Spleen (tissue), 7 donors: ENCODE results near the gene ABTB2.

Source experiments
- CTCF ChIP-seq, 11 experiments: fragments of 200-600 bp in 7 of 11; fragments of 450-650 bp in 4 of 11; sonication (generic) in 4 of 11; IDR thresholded peaks in 8 of 11; conservative IDR thresholded peaks in 3 of 11; 1 replicate in 7 of 11; 2 replicates in 4 of 11; pipeline versions ENCODE4 v1.4.0 to v1.8.0; 2016 to 2021; ENCODE audit warnings: antibody characterized with exemption in 11 of 11, inconsistent platforms in 4 of 11, mild to moderate bottlenecking in 1 of 11
- POLR2A ChIP-seq, 3 donors: fragments of 450-650 bp; IDR thresholded peaks; one replicate each; pipeline ENCODE4 v1.5.1; 2017; ENCODE audit warnings: antibody characterized with exemption in 3 of 3, mild to moderate bottlenecking in 1 of 3
- donor health status: DM: no; HTN: no; CAD: no; lungs with moderate emphysema.
- donor health status: DM: no; HTN: no; CAD: no.
- donor health status: DM: no; HTN: no; CAD: no.

DNA sequence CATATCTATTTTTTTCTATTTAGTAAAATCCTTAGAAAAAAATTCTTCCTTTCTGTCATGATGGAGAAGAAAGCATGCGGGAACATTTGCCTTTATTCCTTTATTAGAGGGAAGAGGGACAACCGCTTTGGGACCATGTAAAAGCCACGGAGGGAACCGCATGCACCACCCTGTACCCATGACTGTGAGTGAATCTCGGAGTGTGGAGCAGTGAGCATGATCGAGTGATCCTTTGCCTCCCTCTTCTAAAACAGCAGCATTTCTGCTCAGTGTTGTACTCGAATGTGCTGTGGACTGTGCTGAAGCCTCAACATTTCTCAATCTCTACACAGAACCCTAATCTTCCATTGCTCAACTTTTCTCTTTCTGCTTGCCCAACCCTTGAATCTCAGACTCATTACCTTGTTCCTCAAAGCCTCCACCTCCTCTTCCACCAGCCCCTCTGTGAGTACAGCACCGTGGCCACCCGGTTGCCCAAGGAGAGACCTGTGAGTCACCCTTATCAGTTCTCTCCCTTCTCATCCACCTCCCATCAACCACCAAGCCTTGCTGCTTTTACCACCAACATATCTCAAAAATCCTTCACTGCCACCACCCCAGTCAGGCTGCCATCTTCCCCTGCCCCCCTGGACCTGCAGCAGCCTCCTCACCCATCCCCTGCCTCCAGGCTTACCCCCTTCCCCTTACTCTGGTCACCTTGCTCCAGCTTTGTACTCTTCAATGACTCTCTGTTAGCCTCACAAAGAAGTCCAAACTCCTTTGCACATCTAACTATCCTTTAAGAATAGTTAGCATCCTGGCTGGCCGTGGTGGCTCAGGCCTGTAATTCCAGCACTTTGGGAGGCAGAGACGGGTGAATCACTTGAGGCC is 149.3 kb downstream of the ABTB2 start:
- TF ChIP-seq CTCF (IDR thresholded peaks at IDR 0.05 in 8 of 11, conservative IDR thresholded peaks at IDR 0.05 in 3 of 11), result no peak
- TF ChIP-seq POLR2A (IDR thresholded peaks at IDR 0.05), result no peak
